Neuron (in vitro differentiated cells): Measurements from ENCODE around the gene MGMT.

Experiments used
- H2AFZ ChIP-seq: one replicate; pipeline ENCODE4 v1.6.1; 2013; ENCODE audit warnings: low read depth, mild to moderate bottlenecking, inconsistent platforms, low read length, moderate library complexity
- H3K27me3 ChIP-seq: one replicate; pipeline ENCODE4 v1.6.1; 2013; ENCODE audit warnings: low read length; ENCODE audit not compliant: insufficient read depth
- H3K36me3 ChIP-seq: one replicate; pipeline ENCODE4 v1.6.1; 2013; ENCODE audit warnings: low read length; ENCODE audit not compliant: insufficient read depth
- H3K4me1 ChIP-seq: one replicate; pipeline ENCODE4 v1.6.1; 2013; ENCODE audit warnings: low read length; ENCODE audit not compliant: insufficient read depth
- H3K4me3 ChIP-seq: 2 replicates; pipeline ENCODE4 v1.5.1; 2013; ENCODE audit warnings: mild to moderate bottlenecking, low read length, moderate library complexity
- H3K9me3 ChIP-seq: one replicate; pipeline ENCODE4 v1.6.1; 2013; ENCODE audit warnings: low read length

MGMT gene

GRCh38 chr10:129609551-129609950 is 142.5 kb downstream of the MGMT start:
- H3K27me3 ChIP-seq: no peaks in the 10 kb centered on the region

GRCh38 chr10:129612481-129613109 is 145.6 kb downstream of the MGMT start:
- H3K4me1 ChIP-seq: no peaks in the 10 kb centered on the region
- H2AFZ ChIP-seq: no peak overlapping the region
- H3K4me3 ChIP-seq: no peak overlapping the region
- H3K27me3 ChIP-seq: no peaks in the 10 kb centered on the region
- H3K36me3 ChIP-seq: no peaks in the 10 kb centered on the region
- H3K9me3 ChIP-seq: no peaks in the 10 kb centered on the region

More at GRCh38 chr10:129609551-129609950, 142.5 kb downstream of the MGMT start:
- Histone ChIP-seq H3K4me3 (no peak overlapping the region), H3K9me3 (no peaks in the 10 kb centered on the region), H3K36me3 (no peaks in the 10 kb centered on the region), H3K4me1 (peaks cover 2% of the 10 kb centered on the region), H2AFZ (no peak overlapping the region)

- no peak overlapping the region for H2AFZ ChIP-seq
- no peaks in the 10 kb centered on the region for H3K4me1 ChIP-seq
- H3K4me3 ChIP-seq: no peak overlapping the region
- H3K9me3 ChIP-seq: no peaks in the 10 kb centered on the region
- H3K36me3 ChIP-seq: no peaks in the 10 kb centered on the region
- no peaks in the 10 kb centered on the region for H3K27me3 ChIP-seq
Observed at GRCh38 chr10:129613377-129613980, 146.4 kb downstream of the MGMT start.

- Histone ChIP-seq H3K36me3 (no peaks in the 10 kb centered on the region), H3K4me1 (no peaks in the 10 kb centered on the region), H3K4me3 (no peak overlapping the region), H3K27me3 (no peaks in the 10 kb centered on the region), H2AFZ (no peak overlapping the region), H3K9me3 (no peaks in the 10 kb centered on the region)
Observed at GRCh38 chr10:129614341-129614740, 147.3 kb downstream of the MGMT start.

- Histone ChIP-seq H3K4me1 (no peaks in the 10 kb centered on the region), H3K36me3 (no peaks in the 10 kb centered on the region), H3K4me3 (no peak overlapping the region), H3K9me3 (no peaks in the 10 kb centered on the region), H2AFZ (no peak overlapping the region), H3K27me3 (no peaks in the 10 kb centered on the region)
Observed at GRCh38 chr10:129615381-129615780, 148.3 kb downstream of the MGMT start.

GRCh38 chr10:129615921-129616525 is 149.0 kb downstream of the MGMT start:
- Histone ChIP-seq H3K9me3 (no peaks in the 10 kb centered on the region), H3K27me3 (no peaks in the 10 kb centered on the region), H3K4me3 (no peak overlapping the region), H3K36me3 (no peaks in the 10 kb centered on the region), H3K4me1 (no peaks in the 10 kb centered on the region), H2AFZ (no peak overlapping the region)

- no peaks in the 10 kb centered on the region for H3K27me3 ChIP-seq
- H2AFZ ChIP-seq: no peak overlapping the region
- no peaks in the 10 kb centered on the region for H3K9me3 ChIP-seq
- H3K4me1 ChIP-seq: no peaks in the 10 kb centered on the region
- H3K36me3 ChIP-seq: no peaks in the 10 kb centered on the region
- no peak overlapping the region for H3K4me3 ChIP-seq
Observed at GRCh38 chr10:129617768-129618167, 150.7 kb downstream of the MGMT start.

- Histone ChIP-seq H3K4me3 (no peak overlapping the region), H3K9me3 (no peaks in the 10 kb centered on the region), H3K36me3 (no peaks in the 10 kb centered on the region), H3K27me3 (no peaks in the 10 kb centered on the region), H2AFZ (no peak overlapping the region), H3K4me1 (no peaks in the 10 kb centered on the region)
Observed at GRCh38 chr10:129621062-129621461, 154.0 kb downstream of the MGMT start.

- Histone ChIP-seq H3K4me1 (no peaks in the 10 kb centered on the region), H3K9me3 (no peaks in the 10 kb centered on the region), H2AFZ (no peak overlapping the region), H3K4me3 (no peak overlapping the region), H3K36me3 (no peaks in the 10 kb centered on the region), H3K27me3 (no peaks in the 10 kb centered on the region)
Observed at GRCh38 chr10:129621693-129622092, 154.7 kb downstream of the MGMT start.

- Histone ChIP-seq H2AFZ (no peak overlapping the region), H3K4me3 (no peak overlapping the region), H3K27me3 (no peaks in the 10 kb centered on the region), H3K9me3 (no peaks in the 10 kb centered on the region), H3K4me1 (no peaks in the 10 kb centered on the region), H3K36me3 (no peaks in the 10 kb centered on the region)
Observed at GRCh38 chr10:129622291-129622690, 155.2 kb downstream of the MGMT start.

- Histone ChIP-seq H3K9me3 (no peaks in the 10 kb centered on the region), H3K4me1 (no peaks in the 10 kb centered on the region), H3K4me3 (no peak overlapping the region), H2AFZ (no peak overlapping the region), H3K36me3 (no peaks in the 10 kb centered on the region), H3K27me3 (no peaks in the 10 kb centered on the region)
Observed at GRCh38 chr10:129622736-129623135, 155.7 kb downstream of the MGMT start.

- Histone ChIP-seq H3K27me3 (no peaks in the 10 kb centered on the region), H3K36me3 (no peaks in the 10 kb centered on the region), H3K4me3 (no peak overlapping the region), H2AFZ (no peak overlapping the region), H3K9me3 (no peaks in the 10 kb centered on the region), H3K4me1 (no peaks in the 10 kb centered on the region)
Observed at GRCh38 chr10:129624526-129624925, 157.5 kb downstream of the MGMT start.

- H3K27me3 ChIP-seq: no peaks in the 10 kb centered on the region
- H3K9me3 ChIP-seq: no peaks in the 10 kb centered on the region
Observed at GRCh38 chr10:129626309-129626708, 159.3 kb downstream of the MGMT start.

More at GRCh38 chr10:129626309-129626708, 159.3 kb downstream of the MGMT start:
- Histone ChIP-seq H2AFZ (no peak overlapping the region), H3K36me3 (no peaks in the 10 kb centered on the region), H3K4me1 (no peaks in the 10 kb centered on the region), H3K4me3 (no peak overlapping the region)
